Mammary epithelial cell (primary cell): ENCODE measurements around the gene ZNF626.

Experiments used
- CTCF ChIP-seq, 2 donors: IDR thresholded peaks in 1 of 2; conservative IDR thresholded peaks in 1 of 2; 2 replicates each; pipeline ENCODE4 v1.5.1; 2011 to 2012; ENCODE audit warnings: inconsistent platforms in 2 of 2, low read length in 2 of 2, mild to moderate bottlenecking in 2 of 2, control low read depth in 1 of 2, low read depth in 1 of 2; ENCODE audit not compliant: insufficient read depth in 1 of 2; ENCODE audit errors: extremely low read depth in 1 of 2
- EZH2 ChIP-seq: IDR thresholded peaks from 2 replicates; pipeline ENCODE4 v1.6.1; 2012; ENCODE audit warnings: low read length, inconsistent platforms, borderline replicate concordance

- TF ChIP-seq CTCF (conservative IDR thresholded peaks at IDR 0.05 in 1 of 2, IDR thresholded peaks at IDR 0.05 in 1 of 2; ENCODE audit: extremely low read depth in 1 of 2, insufficient read depth in 1 of 2, low read depth in 1 of 2, low read length in 2 of 2) (no peak), EZH2 (no peak)
Observed at GRCh38 chr19:20612711-20613316, 48.6 kb downstream of the ZNF626 start.
